Measurements from ENCODE around the gene RCAN2. TPM values are rescaled to one million over a fixed set of nuclear protein-coding genes. Genes with fewer than 3 reads are reported as not detected.

RCAN2 gene
- total and polyA plus RNA-seq, 2 experiments from 2014 or later = 6.0 to 9.3 TPM

DNA sequence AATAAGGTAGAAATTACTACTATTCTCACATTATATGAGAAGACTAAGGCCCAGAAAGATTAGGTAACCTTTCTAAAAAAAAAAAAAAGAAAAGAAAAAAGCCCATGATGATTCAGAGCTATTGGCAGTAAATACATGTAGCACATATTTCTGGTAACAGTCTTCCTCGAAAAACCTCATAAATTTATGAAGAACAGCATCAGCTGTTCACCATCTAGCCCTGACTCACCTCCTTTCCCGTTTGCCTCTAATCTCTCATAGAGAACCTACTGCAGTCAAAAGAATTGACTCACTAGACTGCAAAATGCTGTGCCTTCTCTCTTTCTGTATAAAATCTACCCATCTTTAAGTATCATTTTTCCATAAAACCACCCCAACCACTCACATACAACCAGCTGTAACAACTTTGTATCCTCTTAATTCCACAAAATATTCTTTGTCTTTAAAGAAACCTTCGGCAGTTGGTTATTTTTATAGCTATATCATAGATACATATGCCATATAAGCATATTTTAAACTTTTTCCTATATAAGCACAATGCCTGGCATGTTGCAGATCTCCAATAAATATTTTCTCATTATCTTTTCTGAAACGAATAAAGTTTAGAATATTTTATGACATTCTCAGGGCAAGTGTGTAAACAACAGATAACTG is 167.8 kb downstream of the RCAN2 start:
- Histone ChIP-seq H4K20me1 (replicated peaks; ENCODE audit: insufficient read depth) (no peaks in the 10 kb centered on the region), H2AFZ (no peak overlapping the region), H3F3A (replicated peaks; ENCODE audit: low read depth) (no peaks in the 10 kb centered on the region), H3K36me3 (ENCODE audit: insufficient read depth) (no peaks in the 10 kb centered on the region), H3K79me2 (replicated peaks; ENCODE audit: insufficient read depth) (no peaks in the 10 kb centered on the region), H3K27me3 (ENCODE audit: insufficient read depth) (no peaks in the 10 kb centered on the region), H3K27ac (ENCODE audit: low read depth) (no peak overlapping the region), H3K4me1 (ENCODE audit: insufficient read depth) (peaks cover 13% of the 10 kb centered on the region), H3K4me2 (no peak overlapping the region), H3K9me2 (ENCODE audit: insufficient read depth) (no peaks in the 10 kb centered on the region), H3K4me3 (no peak overlapping the region)
- no peak for ATAC-seq
- Mint-ChIP-seq H3K27me3 (ENCODE audit: insufficient read depth, low read depth, poor library complexity) (no peaks in the 10 kb centered on the region), H3K9me3 (no peaks in the 10 kb centered on the region), H3K27ac (no peak overlapping the region), H3K4me1 (peaks cover 14% of the 10 kb centered on the region), H3K4me3 (no peak overlapping the region), H3K36me3 (ENCODE audit: low read depth) (no peaks in the 10 kb centered on the region)
- no peak for DNase-seq (ENCODE audit: low spot score)
- TF ChIP-seq POLR2AphosphoS5 (IDR thresholded peaks at IDR 0.05; ENCODE audit: low read depth) = no peak
- TF ChIP-seq ZNF331 (CRISPR knock-in tag; IDR thresholded peaks at IDR 0.05; ENCODE audit: low read depth) = no peak
- TF ChIP-seq STAT1 (IDR thresholded peaks at IDR 0.05; ENCODE audit: unreplicated experiment) = no peak
- TF ChIP-seq EZH2 (IDR thresholded peaks at IDR 0.05; ENCODE audit: low read depth, unreplicated experiment) = no peak
- TF ChIP-seq, protein P1, sequence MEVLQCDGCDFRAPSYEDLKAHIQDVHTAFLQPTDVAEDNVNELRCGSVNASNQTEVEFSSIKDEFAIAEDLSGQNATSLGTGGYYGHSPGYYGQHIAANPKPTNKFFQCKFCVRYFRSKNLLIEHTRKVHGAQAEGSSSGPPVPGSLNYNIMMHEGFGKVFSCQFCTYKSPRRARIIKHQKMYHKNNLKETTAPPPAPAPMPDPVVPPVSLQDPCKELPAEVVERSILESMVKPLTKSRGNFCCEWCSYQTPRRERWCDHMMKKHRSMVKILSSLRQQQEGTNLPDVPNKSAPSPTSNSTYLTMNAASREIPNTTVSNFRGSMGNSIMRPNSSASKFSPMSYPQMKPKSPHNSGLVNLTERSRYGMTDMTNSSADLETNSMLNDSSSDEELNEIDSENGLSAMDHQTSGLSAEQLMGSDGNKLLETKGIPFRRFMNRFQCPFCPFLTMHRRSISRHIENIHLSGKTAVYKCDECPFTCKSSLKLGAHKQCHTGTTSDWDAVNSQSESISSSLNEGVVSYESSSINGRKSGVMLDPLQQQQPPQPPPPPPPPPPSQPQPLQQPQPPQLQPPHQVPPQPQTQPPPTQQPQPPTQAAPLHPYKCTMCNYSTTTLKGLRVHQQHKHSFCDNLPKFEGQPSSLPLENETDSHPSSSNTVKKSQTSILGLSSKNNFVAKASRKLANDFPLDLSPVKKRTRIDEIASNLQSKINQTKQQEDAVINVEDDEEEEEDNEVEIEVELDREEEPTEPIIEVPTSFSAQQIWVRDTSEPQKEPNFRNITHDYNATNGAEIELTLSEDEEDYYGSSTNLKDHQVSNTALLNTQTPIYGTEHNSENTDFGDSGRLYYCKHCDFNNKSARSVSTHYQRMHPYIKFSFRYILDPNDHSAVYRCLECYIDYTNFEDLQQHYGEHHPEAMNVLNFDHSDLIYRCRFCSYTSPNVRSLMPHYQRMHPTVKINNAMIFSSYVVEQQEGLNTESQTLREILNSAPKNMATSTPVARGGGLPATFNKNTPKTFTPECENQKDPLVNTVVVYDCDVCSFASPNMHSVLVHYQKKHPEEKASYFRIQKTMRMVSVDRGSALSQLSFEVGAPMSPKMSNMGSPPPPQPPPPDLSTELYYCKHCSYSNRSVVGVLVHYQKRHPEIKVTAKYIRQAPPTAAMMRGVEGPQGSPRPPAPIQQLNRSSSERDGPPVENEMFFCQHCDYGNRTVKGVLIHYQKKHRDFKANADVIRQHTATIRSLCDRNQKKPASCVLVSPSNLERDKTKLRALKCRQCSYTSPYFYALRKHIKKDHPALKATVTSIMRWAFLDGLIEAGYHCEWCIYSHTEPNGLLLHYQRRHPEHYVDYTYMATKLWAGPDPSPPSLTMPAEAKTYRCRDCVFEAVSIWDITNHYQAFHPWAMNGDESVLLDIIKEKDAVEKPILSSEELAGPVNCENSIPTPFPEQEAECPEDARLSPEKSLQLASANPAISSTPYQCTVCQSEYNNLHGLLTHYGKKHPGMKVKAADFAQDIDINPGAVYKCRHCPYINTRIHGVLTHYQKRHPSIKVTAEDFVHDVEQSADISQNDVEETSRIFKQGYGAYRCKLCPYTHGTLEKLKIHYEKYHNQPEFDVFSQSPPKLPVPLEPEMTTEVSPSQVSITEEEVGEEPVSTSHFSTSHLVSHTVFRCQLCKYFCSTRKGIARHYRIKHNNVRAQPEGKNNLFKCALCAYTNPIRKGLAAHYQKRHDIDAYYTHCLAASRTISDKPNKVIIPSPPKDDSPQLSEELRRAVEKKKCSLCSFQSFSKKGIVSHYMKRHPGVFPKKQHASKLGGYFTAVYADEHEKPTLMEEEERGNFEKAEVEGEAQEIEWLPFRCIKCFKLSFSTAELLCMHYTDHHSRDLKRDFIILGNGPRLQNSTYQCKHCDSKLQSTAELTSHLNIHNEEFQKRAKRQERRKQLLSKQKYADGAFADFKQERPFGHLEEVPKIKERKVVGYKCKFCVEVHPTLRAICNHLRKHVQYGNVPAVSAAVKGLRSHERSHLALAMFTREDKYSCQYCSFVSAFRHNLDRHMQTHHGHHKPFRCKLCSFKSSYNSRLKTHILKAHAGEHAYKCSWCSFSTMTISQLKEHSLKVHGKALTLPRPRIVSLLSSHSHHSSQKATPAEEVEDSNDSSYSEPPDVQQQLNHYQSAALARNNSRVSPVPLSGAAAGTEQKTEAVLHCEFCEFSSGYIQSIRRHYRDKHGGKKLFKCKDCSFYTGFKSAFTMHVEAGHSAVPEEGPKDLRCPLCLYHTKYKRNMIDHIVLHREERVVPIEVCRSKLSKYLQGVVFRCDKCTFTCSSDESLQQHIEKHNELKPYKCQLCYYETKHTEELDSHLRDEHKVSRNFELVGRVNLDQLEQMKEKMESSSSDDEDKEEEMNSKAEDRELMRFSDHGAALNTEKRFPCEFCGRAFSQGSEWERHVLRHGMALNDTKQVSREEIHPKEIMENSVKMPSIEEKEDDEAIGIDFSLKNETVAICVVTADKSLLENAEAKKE (CRISPR knock-in tag; IDR thresholded peaks at IDR 0.05) = no peak
- TF ChIP-seq, protein P2, sequence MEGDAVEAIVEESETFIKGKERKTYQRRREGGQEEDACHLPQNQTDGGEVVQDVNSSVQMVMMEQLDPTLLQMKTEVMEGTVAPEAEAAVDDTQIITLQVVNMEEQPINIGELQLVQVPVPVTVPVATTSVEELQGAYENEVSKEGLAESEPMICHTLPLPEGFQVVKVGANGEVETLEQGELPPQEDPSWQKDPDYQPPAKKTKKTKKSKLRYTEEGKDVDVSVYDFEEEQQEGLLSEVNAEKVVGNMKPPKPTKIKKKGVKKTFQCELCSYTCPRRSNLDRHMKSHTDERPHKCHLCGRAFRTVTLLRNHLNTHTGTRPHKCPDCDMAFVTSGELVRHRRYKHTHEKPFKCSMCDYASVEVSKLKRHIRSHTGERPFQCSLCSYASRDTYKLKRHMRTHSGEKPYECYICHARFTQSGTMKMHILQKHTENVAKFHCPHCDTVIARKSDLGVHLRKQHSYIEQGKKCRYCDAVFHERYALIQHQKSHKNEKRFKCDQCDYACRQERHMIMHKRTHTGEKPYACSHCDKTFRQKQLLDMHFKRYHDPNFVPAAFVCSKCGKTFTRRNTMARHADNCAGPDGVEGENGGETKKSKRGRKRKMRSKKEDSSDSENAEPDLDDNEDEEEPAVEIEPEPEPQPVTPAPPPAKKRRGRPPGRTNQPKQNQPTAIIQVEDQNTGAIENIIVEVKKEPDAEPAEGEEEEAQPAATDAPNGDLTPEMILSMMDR (conservative IDR thresholded peaks at IDR 0.05; ENCODE audit: low read depth in 2 of 2) = no peak
- no peak for TF ChIP-seq ZNF114 (CRISPR knock-in tag; IDR thresholded peaks at IDR 0.05)
- TF ChIP-seq JUNB (IDR thresholded peaks at IDR 0.05; ENCODE audit: unreplicated experiment) = no peak
- no peak for TF ChIP-seq EZH2phosphoT487 (IDR thresholded peaks at IDR 0.05; ENCODE audit: unreplicated experiment)
- TF ChIP-seq, protein P3, sequence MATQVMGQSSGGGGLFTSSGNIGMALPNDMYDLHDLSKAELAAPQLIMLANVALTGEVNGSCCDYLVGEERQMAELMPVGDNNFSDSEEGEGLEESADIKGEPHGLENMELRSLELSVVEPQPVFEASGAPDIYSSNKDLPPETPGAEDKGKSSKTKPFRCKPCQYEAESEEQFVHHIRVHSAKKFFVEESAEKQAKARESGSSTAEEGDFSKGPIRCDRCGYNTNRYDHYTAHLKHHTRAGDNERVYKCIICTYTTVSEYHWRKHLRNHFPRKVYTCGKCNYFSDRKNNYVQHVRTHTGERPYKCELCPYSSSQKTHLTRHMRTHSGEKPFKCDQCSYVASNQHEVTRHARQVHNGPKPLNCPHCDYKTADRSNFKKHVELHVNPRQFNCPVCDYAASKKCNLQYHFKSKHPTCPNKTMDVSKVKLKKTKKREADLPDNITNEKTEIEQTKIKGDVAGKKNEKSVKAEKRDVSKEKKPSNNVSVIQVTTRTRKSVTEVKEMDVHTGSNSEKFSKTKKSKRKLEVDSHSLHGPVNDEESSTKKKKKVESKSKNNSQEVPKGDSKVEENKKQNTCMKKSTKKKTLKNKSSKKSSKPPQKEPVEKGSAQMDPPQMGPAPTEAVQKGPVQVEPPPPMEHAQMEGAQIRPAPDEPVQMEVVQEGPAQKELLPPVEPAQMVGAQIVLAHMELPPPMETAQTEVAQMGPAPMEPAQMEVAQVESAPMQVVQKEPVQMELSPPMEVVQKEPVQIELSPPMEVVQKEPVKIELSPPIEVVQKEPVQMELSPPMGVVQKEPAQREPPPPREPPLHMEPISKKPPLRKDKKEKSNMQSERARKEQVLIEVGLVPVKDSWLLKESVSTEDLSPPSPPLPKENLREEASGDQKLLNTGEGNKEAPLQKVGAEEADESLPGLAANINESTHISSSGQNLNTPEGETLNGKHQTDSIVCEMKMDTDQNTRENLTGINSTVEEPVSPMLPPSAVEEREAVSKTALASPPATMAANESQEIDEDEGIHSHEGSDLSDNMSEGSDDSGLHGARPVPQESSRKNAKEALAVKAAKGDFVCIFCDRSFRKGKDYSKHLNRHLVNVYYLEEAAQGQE (IDR thresholded peaks at IDR 0.05; ENCODE audit: unreplicated experiment) = no peak
- TF ChIP-seq NANOG (IDR thresholded peaks at IDR 0.05; ENCODE audit: borderline replicate concordance) = no peak
- no peak for TF ChIP-seq ETS1 (IDR thresholded peaks at IDR 0.05)
- TF ChIP-seq CREB1 (CRISPR knock-in tag; IDR thresholded peaks at IDR 0.05; ENCODE audit: low read depth) = no peak
